ENCODE results near the gene PATL2.

DNA sequence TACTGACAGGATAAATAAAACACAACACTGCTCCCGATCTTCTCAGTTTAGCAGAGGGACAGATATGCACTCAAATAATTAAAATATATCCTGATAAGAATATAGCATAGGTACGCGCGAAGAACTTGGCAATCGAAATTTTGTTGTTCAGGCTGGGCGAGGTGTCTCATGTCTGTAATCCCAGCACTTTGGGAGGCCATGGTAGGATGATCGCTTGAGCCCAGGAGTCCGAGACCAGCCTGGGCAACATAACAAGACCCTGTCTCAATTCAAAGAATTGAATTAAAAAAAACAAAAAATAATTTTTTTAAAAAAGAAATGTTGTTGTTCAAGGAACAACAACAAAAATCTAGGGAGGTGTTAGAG, 7.8 kb upstream of the PATL2 start:
- TF ChIP-seq EZH2phosphoT487 (IDR thresholded peaks at IDR 0.05; ENCODE audit: insufficient read depth, low read depth): no peak
- no peak for TF ChIP-seq EZH2 (IDR thresholded peaks at IDR 0.05; ENCODE audit: insufficient read depth, poor library complexity, severe bottlenecking)
